Measurements from ENCODE around the gene ATF3.
"Not testable (repeated sequence)": the region's sequence is repeated elsewhere in the genome, so short reads cannot be mapped to it uniquely, and the experiment has no call there.

The ATF3 gene

GRCh38 chr1:212628813-212629415 is 20.4 kb downstream of the ATF3 start:
- no peak for DNase-seq

- DNase-seq: no peak
Measured at GRCh38 chr1:212629450-212630157, 21.0 kb downstream of the ATF3 start.

- DNase-seq: peak; percentile 84 to 90
Measured at GRCh38 chr1:212630158-212630900, 21.8 kb downstream of the ATF3 start.

- DNase-seq: no peak
Measured at GRCh38 chr1:212633161-212633560, 24.6 kb downstream of the ATF3 start.

GRCh38 chr1:212634252-212634651 is 25.7 kb downstream of the ATF3 start:
- no peak for DNase-seq

- DNase-seq: peak; percentile 77 to 81
Measured at GRCh38 chr1:212635141-212635631, 26.6 kb downstream of the ATF3 start.

- no peak for DNase-seq
Measured at GRCh38 chr1:212637902-212638301, 29.3 kb downstream of the ATF3 start.

- DNase-seq: no peak
Measured at GRCh38 chr1:212638492-212639151, 30.1 kb downstream of the ATF3 start.

- not testable (repeated sequence) for DNase-seq
Measured at GRCh38 chr1:212639524-212639923, 31.0 kb downstream of the ATF3 start.

- peak; percentile 21 to 27 for DNase-seq
Measured at GRCh38 chr1:212640223-212640878, 31.8 kb downstream of the ATF3 start.

GRCh38 chr1:212641956-212642355 is 33.4 kb downstream of the ATF3 start:
- no peak for DNase-seq

GRCh38 chr1:212643877-212644276 is 35.3 kb downstream of the ATF3 start:
- DNase-seq: no peak

- no peak for DNase-seq
Measured at GRCh38 chr1:212644866-212645545, 36.4 kb downstream of the ATF3 start.

GRCh38 chr1:212645546-212646543 is 37.3 kb downstream of the ATF3 start:
- peak in 1 of 2 donors; percentile 2 for DNase-seq

- DNase-seq: no peak
Measured at GRCh38 chr1:212646588-212646987, 38.0 kb downstream of the ATF3 start.

- no peak for DNase-seq
Measured at GRCh38 chr1:212647004-212647403, 38.4 kb downstream of the ATF3 start.

- DNase-seq: no peak
Measured at GRCh38 chr1:212648431-212648830, 39.9 kb downstream of the ATF3 start.

GRCh38 chr1:212649020-212649419 is 40.5 kb downstream of the ATF3 start:
- no peak for DNase-seq

- no peak for DNase-seq
Measured at GRCh38 chr1:212650228-212650627, 41.7 kb downstream of the ATF3 start.

GRCh38 chr1:212651521-212651920 is 43.0 kb downstream of the ATF3 start:
- DNase-seq: no peak

GRCh38 chr1:212651977-212652376 is 43.4 kb downstream of the ATF3 start:
- DNase-seq: no peak
